AG09319 (cell line): ENCODE results near the gene NES.

Experiments
- DNase-seq: peaks from one replicate; pipeline ENCODE4 v3.0.0-alpha.2; 2010; ENCODE audit warnings: low read depth; ENCODE audit errors: extremely low read depth
- CTCF ChIP-seq: IDR thresholded peaks from 2 replicates; pipeline ENCODE4 v1.5.1; 2011; ENCODE audit warnings: low read depth, mild to moderate bottlenecking, inconsistent platforms, low read length, moderate library complexity

NES gene

GRCh38 chr1:156647351-156647750, 29.9 kb downstream of the NES start:
- TF ChIP-seq CTCF = no peak
- no peak for DNase-seq

- DNase-seq = no peak
- no peak for TF ChIP-seq CTCF
Observed at GRCh38 chr1:156646738-156647211, 30.4 kb downstream of the NES start.

GRCh38 chr1:156645666-156646065, 31.5 kb downstream of the NES start:
- no peak for TF ChIP-seq CTCF
- no peak for DNase-seq

- DNase-seq = no peak
- no peak for TF ChIP-seq CTCF
Observed at GRCh38 chr1:156645056-156645455, 32.2 kb downstream of the NES start.

GRCh38 chr1:156644640-156645039, 32.6 kb downstream of the NES start:
- TF ChIP-seq CTCF = no peak

GRCh38 chr1:156644146-156644545, 33.1 kb downstream of the NES start:
- no peak for TF ChIP-seq CTCF
- no peak for DNase-seq

More at GRCh38 chr1:156644640-156645039, 32.6 kb downstream of the NES start:
- no peak for DNase-seq

GRCh38 chr1:156643778-156644092, 33.5 kb downstream of the NES start:
- no peak for DNase-seq
- no peak for TF ChIP-seq CTCF
